Right atrium auricular region (tissue), 2 donors: ENCODE data around the gene THAP8. TPM values are rescaled to one million over a fixed set of nuclear protein-coding genes. Genes with fewer than 3 reads are reported as not detected.

Source experiments
- DNase-seq: peaks from one replicate; pipeline ENCODE4 v3.0.0-alpha.2; 2019; ENCODE audit warnings: low spot score
- H3K27ac ChIP-seq, 2 donors: fragments of 200-600 bp; sonication (generic); 1 replicate in 1 of 2; 2 replicates in 1 of 2; pipeline ENCODE4 v1.5.1; 2016 to 2019
- H3K27me3 ChIP-seq, 2 donors: fragments of 200-600 bp; sonication (generic); one replicate each; pipeline versions ENCODE4 v1.5.1 to v1.6.0; 2017 to 2019
- H3K36me3 ChIP-seq: fragments of 200-600 bp; sonication (generic); one replicate; pipeline ENCODE4 v1.5.1; 2016
- H3K4me1 ChIP-seq, 2 donors: fragments of 200-600 bp; sonication (generic); one replicate each; pipeline versions ENCODE4 v1.5.1 to v1.6.0; 2017 to 2019
- H3K4me3 ChIP-seq, 2 donors: fragments of 200-600 bp; sonication (generic); 1 replicate in 1 of 2; 2 replicates in 1 of 2; pipeline ENCODE4 v1.5.1; 2017 to 2019; ENCODE audit warnings: mild to moderate bottlenecking in 1 of 2, moderate library complexity in 1 of 2
- H3K9me3 ChIP-seq, 2 donors: fragments of 200-600 bp; sonication (generic); one replicate each; pipeline ENCODE4 v1.5.1; 2019
- CTCF ChIP-seq, 2 donors: fragments of 200-600 bp; sonication (generic); IDR thresholded peaks; one replicate each; pipeline ENCODE4 v1.5.1; 2019; ENCODE audit warnings: antibody characterized with exemption in 2 of 2
- total RNA-seq, 2 donors: library from RNA; depleted of rRNA; stranded (reverse); fragments of >200 nt; gene quantifications; one replicate each; pipeline ENCODE4 v1.1.0, GENCODE V29; 2016

The THAP8 gene
- total RNA-seq, 2 donors from 2014 or later: 5.7 to 11.6 TPM

DNA sequence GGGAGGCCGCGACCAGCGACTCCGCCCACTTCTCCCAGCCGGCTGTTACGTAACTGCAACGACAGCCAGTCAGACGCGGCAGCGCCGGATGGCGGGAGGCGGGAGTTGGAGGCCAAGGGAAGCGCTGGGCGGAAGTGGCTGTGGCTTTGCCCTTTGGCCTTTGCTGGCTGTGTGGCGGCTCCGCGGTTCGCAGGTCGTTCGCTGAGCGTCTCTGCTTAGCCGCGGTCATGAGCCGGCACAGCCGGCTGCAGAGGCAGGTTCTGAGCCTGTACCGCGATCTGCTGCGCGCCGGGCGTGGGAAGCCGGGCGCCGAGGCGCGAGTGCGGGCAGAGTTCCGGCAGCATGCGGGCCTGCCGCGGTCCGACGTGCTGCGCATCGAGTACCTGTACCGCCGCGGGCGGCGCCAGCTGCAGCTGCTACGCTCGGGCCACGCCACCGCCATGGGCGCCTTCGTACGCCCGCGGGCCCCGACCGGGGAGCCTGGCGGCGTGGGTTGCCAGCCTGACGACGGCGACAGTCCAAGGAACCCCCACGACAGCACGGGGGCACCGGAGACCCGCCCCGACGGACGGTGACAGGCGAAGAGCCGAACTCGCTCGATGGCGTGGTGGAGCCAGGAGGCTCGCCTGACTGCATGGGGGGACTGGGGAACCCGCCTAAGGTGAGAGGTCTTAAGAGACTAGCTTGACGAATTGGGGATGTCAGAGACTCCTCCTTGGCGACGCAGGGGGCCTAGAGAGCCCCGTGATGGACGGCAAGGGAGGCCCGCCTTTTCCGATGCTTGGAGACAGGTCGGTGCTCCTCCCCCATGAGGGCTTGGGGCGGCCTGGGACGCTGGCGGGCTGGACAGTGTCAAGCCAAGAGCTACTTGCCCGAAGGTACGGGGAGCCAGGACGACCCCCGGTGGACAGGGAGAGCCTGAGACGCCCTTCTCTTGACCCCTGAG, 58.8 kb downstream of the THAP8 start, which contains the start of gene SDHAF1:
Gene SDHAF1 (plus strand): TSS at position 141 of the 946 bp plus-strand sequence. CDS start 87 bp downstream, at position 228.
- DNase-seq: peak; percentile 97
- Histone ChIP-seq H3K4me1 (peaks cover 0 to 44% of the 10 kb centered on the region in 2 donors), H3K4me3 (peak within 1 kb of the TSS; percentile 65 to 99), H3K27ac (peak within 1 kb of the TSS; percentile 80 to 83), H3K36me3 (peaks cover 4% of the 10 kb centered on the region), H3K27me3 (no peaks in the 10 kb centered on the region), H3K9me3 (no peaks in the 10 kb centered on the region)
- peak in 1 of 2 donors; percentile 17 for TF ChIP-seq CTCF (IDR thresholded peaks at IDR 0.05)

- Histone ChIP-seq H3K4me1 (peaks cover 0 to 33% of the 10 kb centered on the region in 2 donors), H3K4me3 (peak overlapping the region; percentile 65 to 99), H3K36me3 (peaks cover 4% of the 10 kb centered on the region), H3K27me3 (no peaks in the 10 kb centered on the region), H3K9me3 (no peaks in the 10 kb centered on the region), H3K27ac (peak overlapping the region; percentile 80 to 83)
- peak in 1 of 2 donors; percentile 28 for TF ChIP-seq CTCF (IDR thresholded peaks at IDR 0.05)
- DNase-seq: no peak
Measured at GRCh38 chr19:35993923-35994598, 60.0 kb downstream of the THAP8 start.

GRCh38 chr19:35992907-35993765, 60.9 kb downstream of the THAP8 start:
- no peak for TF ChIP-seq CTCF (IDR thresholded peaks at IDR 0.05)
- H3K27me3 ChIP-seq: no peaks in the 10 kb centered on the region
- H3K27ac ChIP-seq: no peak overlapping the region
- no peak overlapping the region for H3K4me3 ChIP-seq
- H3K4me1 ChIP-seq: peaks cover 0 to 28% of the 10 kb centered on the region in 2 donors
- no peak for DNase-seq
- no peaks in the 10 kb centered on the region for H3K9me3 ChIP-seq
- peaks cover 1% of the 10 kb centered on the region for H3K36me3 ChIP-seq

GRCh38 chr19:35991731-35992450, 62.2 kb downstream of the THAP8 start:
- Histone ChIP-seq H3K36me3 (no peaks in the 10 kb centered on the region), H3K9me3 (no peaks in the 10 kb centered on the region), H3K4me3 (no peak overlapping the region), H3K4me1 (peaks cover 0 to 31% of the 10 kb centered on the region in 2 donors), H3K27ac (no peak overlapping the region), H3K27me3 (no peaks in the 10 kb centered on the region)
- no peak for TF ChIP-seq CTCF (IDR thresholded peaks at IDR 0.05)
- DNase-seq: no peak
